Activated B cell treated with CpG ODN at 0.5 μM for 24 hours (primary cell): ENCODE results near the gene SCUBE1. TPM values are rescaled to one million over a fixed set of nuclear protein-coding genes. Genes with fewer than 3 reads are reported as not detected.

Experiments
- ATAC-seq: fragments of 200-7000 bp; cut with Tn5 transposase; one replicate; pipeline ENCODE4 v1.10.0; 2021; ENCODE audit warnings: low read depth, mild to moderate bottlenecking, moderate library complexity
- CTCF ChIA-PET: fragments of 350-600 bp; sonication (Branson Sonifier 250); formaldehyde crosslinking; loops from one replicate; lab custom pipeline; 2021; ENCODE audit warnings: antibody characterized with exemption; lab: Charles Lee
- POLR2A ChIA-PET: fragments of 350-600 bp; sonication (Branson Sonifier 250); formaldehyde crosslinking; loops from one replicate; lab custom pipeline; 2021; ENCODE audit warnings: antibody characterized with exemption; lab: Charles Lee
- DNase-seq: peaks from one replicate; pipeline ENCODE4 v3.0.0; 2022
- H3K27ac Mint-ChIP-seq: one replicate; pipeline ENCODE4 v1.8.0; 2020; ENCODE audit warnings: mixed read lengths
- H3K27me3 Mint-ChIP-seq: one replicate; pipeline ENCODE4 v1.8.0; 2021; ENCODE audit warnings: mixed read lengths
- H3K36me3 Mint-ChIP-seq: one replicate; pipeline ENCODE4 v1.8.0; 2021; ENCODE audit warnings: low read depth, mixed read lengths
- H3K4me1 Mint-ChIP-seq: one replicate; pipeline ENCODE4 v1.8.0; 2021; ENCODE audit warnings: mixed read lengths
- H3K4me3 Mint-ChIP-seq: one replicate; pipeline ENCODE4 v1.8.0; 2020; ENCODE audit warnings: mild to moderate bottlenecking, mixed read lengths
- H3K9me3 Mint-ChIP-seq: one replicate; pipeline ENCODE4 v1.8.0; 2020; ENCODE audit warnings: mixed read lengths
- CTCF ChIP-seq: fragments of 200-600 bp; IDR thresholded peaks from one replicate; pipeline ENCODE4 v1.8.0; 2022; ENCODE audit warnings: antibody characterized with exemption, mild to moderate bottlenecking
- intact Hi-C: fragments of 100-400 bp; cut with micrococcal nuclease; formaldehyde crosslinking; loops from one replicate; pipeline ENCODE4 v1.15.1; 2024
- total RNA-seq: library from RNA; stranded (reverse); gene quantifications from 2 replicates; pipeline ENCODE4 v1.2.3, GENCODE V29; 2022

The SCUBE1 gene
- total RNA-seq, 1 donor from 2014 or later = not detected

- Mint-ChIP-seq H3K27me3 (no peaks in the 10 kb centered on the region), H3K4me1 (peaks cover 8% of the 10 kb centered on the region), H3K36me3 (peaks cover 42% of the 10 kb centered on the region), H3K27ac (no peak overlapping the region), H3K9me3 (no peaks in the 10 kb centered on the region), H3K4me3 (no peak overlapping the region)
- intact Hi-C loops = no loop called here
- TF ChIP-seq CTCF = no peak
- POLR2A ChIA-PET = no interaction called here
- CTCF ChIA-PET = no interaction called here
- no peak for ATAC-seq
- no peak for DNase-seq
Observed at GRCh38 chr22:43180670-43181069, 162.5 kb downstream of the SCUBE1 start.

GRCh38 chr22:43179911-43180195 is 163.3 kb downstream of the SCUBE1 start:
- intact Hi-C loops = no loop called here
- no peaks in the 10 kb centered on the region for H3K9me3 Mint-ChIP-seq
- no peak for ATAC-seq
- no peak for TF ChIP-seq CTCF
- ChIA-PET POLR2A (no interaction called here), CTCF (no interaction called here)
- no peak overlapping the region for H3K27ac Mint-ChIP-seq
- H3K36me3 Mint-ChIP-seq = peaks cover 42% of the 10 kb centered on the region
- no peak for DNase-seq
- peaks cover 3% of the 10 kb centered on the region for H3K4me1 Mint-ChIP-seq
- no peaks in the 10 kb centered on the region for H3K27me3 Mint-ChIP-seq
- no peak overlapping the region for H3K4me3 Mint-ChIP-seq

- ChIA-PET POLR2A (no interaction called here), CTCF (no interaction called here)
- DNase-seq (no peak), ATAC-seq (no peak)
- H3K4me1 Mint-ChIP-seq = peaks cover 2% of the 10 kb centered on the region
- H3K36me3 Mint-ChIP-seq = peaks cover 42% of the 10 kb centered on the region
- no peaks in the 10 kb centered on the region for H3K27me3 Mint-ChIP-seq
- TF ChIP-seq CTCF = no peak
- H3K27ac Mint-ChIP-seq = no peak overlapping the region
- intact Hi-C loops = no loop called here
- H3K9me3 Mint-ChIP-seq = no peaks in the 10 kb centered on the region
- H3K4me3 Mint-ChIP-seq = no peak overlapping the region
Observed at GRCh38 chr22:43179146-43179910, 163.8 kb downstream of the SCUBE1 start.

GRCh38 chr22:43177479-43177878 is 165.7 kb downstream of the SCUBE1 start:
- no peak for TF ChIP-seq CTCF
- no peak overlapping the region for H3K4me3 Mint-ChIP-seq
- H3K4me1 Mint-ChIP-seq = no peaks in the 10 kb centered on the region
- DNase-seq (no peak), ATAC-seq (no peak)
- H3K27me3 Mint-ChIP-seq = no peaks in the 10 kb centered on the region
- intact Hi-C loops = no loop called here
- H3K36me3 Mint-ChIP-seq = peaks cover 55% of the 10 kb centered on the region
- POLR2A ChIA-PET = no interaction called here
- no peak overlapping the region for H3K27ac Mint-ChIP-seq
- CTCF ChIA-PET = no interaction called here
- H3K9me3 Mint-ChIP-seq = no peaks in the 10 kb centered on the region

- POLR2A ChIA-PET = no interaction called here
- intact Hi-C loops = no loop called here
- no peak for TF ChIP-seq CTCF
- Mint-ChIP-seq H3K4me3 (no peak overlapping the region), H3K36me3 (peaks cover 64% of the 10 kb centered on the region), H3K27me3 (no peaks in the 10 kb centered on the region), H3K4me1 (no peaks in the 10 kb centered on the region), H3K27ac (no peak overlapping the region), H3K9me3 (no peaks in the 10 kb centered on the region)
- CTCF ChIA-PET = no interaction called here
- ATAC-seq (no peak), DNase-seq (no peak)
Observed at GRCh38 chr22:43176090-43176489, 167.1 kb downstream of the SCUBE1 start.
